Measurements from ENCODE around the gene VAC14.

GRCh38 chr16:70702624-70703023 is 98.3 kb downstream of the VAC14 start:
- TF ChIP-seq CTCF (IDR thresholded peaks at IDR 0.05) (no peak), POLR2A (IDR thresholded peaks at IDR 0.05) (no peak)
